C4-2B (cell line): ENCODE measurements around the gene TRAF3.
A peak's percentile ranks its signal among the peaks of the same experiment; 100 is the strongest.

ENCODE experiments used
- H3K27ac ChIP-seq: fragments of 450-650 bp; 2 replicates; pipeline ENCODE4 v1.5.1; 2017
- ZFX ChIP-seq: fragments of 450-650 bp; IDR thresholded peaks from 2 replicates; pipeline ENCODE4 v1.6.1; 2017
- TF ChIP-seq, protein P1 (sequence below): fragments of 450-650 bp; conservative IDR thresholded peaks from 2 replicates; pipeline ENCODE4 v1.5.1; 2017; ENCODE audit warnings: mild to moderate bottlenecking

Gene TRAF3

DNA sequence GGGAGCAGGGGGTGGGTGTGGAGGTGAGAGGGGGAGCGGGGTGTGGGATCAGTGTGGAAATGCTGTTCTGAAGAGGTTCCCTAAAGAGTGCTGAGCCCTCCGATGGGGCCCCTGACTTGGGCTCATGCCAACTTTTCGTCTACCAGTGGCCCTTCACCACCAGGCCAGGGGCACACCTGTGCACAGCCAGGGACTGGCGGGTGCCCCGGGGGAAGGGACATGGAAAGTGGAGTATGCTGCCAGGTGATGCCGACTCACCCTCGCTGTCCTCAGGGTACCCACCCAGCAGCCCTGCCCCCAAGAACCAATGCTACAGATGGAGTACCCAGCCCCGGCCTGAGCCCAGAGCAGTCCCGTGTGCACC is 171.4 kb downstream of the TRAF3 start:
- peak overlapping the region; percentile 57 for H3K27ac ChIP-seq
- TF ChIP-seq, protein P1, sequence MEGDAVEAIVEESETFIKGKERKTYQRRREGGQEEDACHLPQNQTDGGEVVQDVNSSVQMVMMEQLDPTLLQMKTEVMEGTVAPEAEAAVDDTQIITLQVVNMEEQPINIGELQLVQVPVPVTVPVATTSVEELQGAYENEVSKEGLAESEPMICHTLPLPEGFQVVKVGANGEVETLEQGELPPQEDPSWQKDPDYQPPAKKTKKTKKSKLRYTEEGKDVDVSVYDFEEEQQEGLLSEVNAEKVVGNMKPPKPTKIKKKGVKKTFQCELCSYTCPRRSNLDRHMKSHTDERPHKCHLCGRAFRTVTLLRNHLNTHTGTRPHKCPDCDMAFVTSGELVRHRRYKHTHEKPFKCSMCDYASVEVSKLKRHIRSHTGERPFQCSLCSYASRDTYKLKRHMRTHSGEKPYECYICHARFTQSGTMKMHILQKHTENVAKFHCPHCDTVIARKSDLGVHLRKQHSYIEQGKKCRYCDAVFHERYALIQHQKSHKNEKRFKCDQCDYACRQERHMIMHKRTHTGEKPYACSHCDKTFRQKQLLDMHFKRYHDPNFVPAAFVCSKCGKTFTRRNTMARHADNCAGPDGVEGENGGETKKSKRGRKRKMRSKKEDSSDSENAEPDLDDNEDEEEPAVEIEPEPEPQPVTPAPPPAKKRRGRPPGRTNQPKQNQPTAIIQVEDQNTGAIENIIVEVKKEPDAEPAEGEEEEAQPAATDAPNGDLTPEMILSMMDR, result no peak
- TF ChIP-seq ZFX, result no peak

DNA sequence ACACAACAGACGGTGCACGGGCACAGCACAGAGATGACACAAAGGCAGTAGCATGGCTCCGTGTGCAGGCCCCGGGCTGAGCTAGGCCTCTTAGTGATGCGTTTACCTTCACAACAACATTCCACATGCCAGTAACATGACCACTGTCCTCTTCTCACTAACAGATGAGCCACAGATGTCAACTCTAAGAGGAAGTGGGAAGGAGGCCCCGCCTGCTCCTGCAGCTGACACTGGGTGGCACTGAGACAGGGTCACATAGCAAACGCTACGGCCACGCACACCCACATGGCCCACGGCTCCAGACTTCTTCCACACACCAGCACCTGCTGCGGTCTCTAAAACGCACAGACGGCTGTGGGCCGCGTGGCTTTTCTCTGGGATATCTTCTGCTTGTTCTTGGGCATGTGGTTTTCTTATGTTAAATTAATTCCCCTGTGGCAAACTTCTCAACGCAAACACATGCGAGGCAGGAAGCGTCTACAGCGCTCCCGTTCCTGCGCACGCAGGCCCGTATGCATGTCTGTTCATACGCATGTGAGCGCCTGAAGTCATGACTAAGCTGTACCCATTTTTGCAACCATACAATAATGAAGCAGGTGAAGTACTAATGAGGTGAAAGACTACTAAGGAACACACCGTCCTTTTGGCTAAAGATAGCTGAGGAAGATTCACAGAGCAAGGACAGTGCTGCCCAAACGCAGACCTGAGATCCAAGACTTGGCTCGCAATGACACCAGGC is 172.0 kb downstream of the TRAF3 start:
- TF ChIP-seq, protein P1, result no peak
- TF ChIP-seq ZFX, result 0 out of 2 replicates have a peak, but pooled peaks have one; percentile 15
- peak overlapping the region; percentile 57 for H3K27ac ChIP-seq

DNA sequence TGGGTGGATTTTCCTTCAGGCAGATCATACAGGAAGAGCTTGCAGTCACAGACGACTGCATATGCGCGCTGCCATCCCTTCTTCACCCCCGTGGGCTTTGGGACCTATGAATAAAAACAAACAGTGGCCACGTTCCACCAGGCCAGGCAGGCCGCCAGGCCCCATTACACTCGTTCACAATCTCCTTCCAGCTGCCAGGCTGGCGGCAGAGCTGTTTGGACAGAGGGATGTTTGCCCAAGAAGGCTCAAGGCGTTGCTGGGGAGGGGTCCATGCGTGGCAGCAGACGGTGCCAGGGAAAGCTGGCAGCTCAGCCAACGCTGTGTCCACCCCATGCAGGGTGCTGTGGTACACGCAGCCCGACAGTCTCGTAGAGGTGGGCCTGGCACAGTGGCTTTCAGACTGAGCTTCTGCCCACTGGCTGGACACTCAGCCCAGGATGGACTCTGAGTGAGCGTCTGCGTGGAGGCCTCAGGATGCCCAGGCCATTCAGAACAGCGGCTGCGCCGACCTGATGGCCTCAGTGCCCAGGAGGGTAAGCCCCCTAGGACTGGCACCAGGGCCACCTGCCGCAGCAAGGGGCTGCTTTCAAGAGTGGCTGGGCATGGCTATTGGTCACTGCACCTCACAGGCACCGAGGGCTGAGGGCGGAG is 172.7 kb downstream of the TRAF3 start:
- peak overlapping the region; percentile 57 for H3K27ac ChIP-seq
- TF ChIP-seq, protein P1, result no peak
- TF ChIP-seq ZFX, result no peak

DNA sequence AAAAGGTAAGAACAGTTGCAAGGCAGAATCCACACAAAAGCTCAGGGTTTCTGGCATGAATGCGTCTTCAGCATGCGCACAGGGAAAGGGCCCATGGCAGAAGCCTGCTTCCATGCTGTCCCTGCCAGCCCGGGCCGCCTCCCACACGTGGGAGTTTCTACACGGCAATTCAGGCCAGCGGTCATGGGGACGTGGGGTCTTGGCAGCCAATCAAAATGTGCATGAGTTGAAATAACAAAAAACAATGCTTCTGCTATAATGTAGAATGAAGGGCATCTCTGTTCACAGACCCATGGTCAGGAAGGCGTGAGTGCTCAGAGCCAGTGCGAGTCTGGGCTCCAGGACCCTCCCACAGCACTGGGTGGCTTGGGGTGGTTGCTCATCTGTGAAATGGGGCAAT is 173.8 kb downstream of the TRAF3 start:
- no peak overlapping the region for H3K27ac ChIP-seq
- TF ChIP-seq ZFX, result no peak
- TF ChIP-seq, protein P1, result no peak

DNA sequence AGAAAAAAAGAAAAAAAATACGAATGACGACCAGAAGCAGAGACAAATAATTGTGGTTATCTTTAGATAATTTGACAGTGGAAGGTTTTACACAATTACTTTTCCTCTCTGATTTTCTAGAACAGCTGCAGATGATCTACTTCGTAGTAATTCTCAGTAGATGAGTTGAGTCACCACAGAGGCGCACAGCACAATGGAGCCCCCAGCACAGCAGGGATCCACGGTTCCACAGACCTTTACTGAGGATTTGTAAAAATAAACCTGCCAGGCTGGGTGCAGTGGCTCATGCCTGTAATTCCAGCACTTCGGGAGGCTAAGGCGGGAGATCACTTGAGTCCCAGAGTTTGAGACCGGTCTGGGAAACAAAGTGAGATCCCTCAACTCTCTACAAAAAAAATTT is 174.6 kb downstream of the TRAF3 start:
- no peak overlapping the region for H3K27ac ChIP-seq
- TF ChIP-seq, protein P1, result no peak
- TF ChIP-seq ZFX, result no peak

DNA sequence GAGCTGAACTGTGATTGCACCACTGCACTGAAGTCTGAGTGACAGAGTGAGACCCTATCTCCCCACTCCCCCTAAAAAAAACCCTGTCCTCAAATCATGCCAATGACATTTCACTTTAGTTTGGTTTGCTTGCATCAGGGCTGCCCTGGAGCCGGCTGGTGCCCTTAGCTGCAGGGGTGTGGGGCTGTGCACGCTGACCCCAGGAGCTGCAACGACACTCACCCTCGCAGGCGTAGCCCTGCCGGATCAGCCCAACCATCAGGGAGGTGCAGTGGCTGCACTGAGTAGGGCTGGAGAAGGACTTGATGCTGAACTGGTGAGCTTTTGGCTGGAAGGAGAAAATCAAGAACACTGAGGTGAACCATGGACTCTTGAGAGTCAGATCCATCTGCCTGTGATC is 175.0 kb downstream of the TRAF3 start:
- no peak overlapping the region for H3K27ac ChIP-seq
- TF ChIP-seq, protein P1, result no peak

DNA sequence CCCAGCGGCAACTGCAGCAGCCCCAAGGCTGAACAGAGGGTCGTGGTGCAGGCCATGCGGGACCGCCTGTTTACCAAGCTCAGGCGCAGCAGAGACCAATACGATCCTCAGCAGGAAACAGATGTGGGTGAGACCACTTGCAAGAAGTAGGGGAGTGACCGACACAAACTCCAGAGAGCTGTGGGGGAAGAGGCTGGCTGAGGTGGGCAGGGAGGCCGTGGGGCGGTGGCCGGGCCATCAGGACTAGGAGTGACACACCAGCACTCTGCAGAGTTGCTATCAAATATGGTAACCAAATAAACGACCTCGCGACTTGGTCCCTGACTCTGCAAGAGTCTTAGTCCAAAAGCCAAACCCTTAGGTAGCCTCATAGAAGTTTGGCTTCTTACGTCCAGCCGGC is 175.9 kb downstream of the TRAF3 start:
- H3K27ac ChIP-seq, result no peak overlapping the region
- no peak for TF ChIP-seq ZFX
- TF ChIP-seq, protein P1, result no peak
